Purkinje cell (primary cell): ENCODE results near the gene OTOP3. TPM values are rescaled to one million over a fixed set of nuclear protein-coding genes. Genes with fewer than 3 reads are reported as not detected.

Experiments used
- polyA plus RNA-seq: library from polyadenylated mRNA; unstranded; fragments of >200 nt; fragmentation: Nextera tagmentation; gene quantifications from 2 replicates; pipeline ENCODE4 v1.2.1, GENCODE V29; 2014

The OTOP3 gene
- polyA plus RNA-seq: not detected in 2 replicates

DNA sequence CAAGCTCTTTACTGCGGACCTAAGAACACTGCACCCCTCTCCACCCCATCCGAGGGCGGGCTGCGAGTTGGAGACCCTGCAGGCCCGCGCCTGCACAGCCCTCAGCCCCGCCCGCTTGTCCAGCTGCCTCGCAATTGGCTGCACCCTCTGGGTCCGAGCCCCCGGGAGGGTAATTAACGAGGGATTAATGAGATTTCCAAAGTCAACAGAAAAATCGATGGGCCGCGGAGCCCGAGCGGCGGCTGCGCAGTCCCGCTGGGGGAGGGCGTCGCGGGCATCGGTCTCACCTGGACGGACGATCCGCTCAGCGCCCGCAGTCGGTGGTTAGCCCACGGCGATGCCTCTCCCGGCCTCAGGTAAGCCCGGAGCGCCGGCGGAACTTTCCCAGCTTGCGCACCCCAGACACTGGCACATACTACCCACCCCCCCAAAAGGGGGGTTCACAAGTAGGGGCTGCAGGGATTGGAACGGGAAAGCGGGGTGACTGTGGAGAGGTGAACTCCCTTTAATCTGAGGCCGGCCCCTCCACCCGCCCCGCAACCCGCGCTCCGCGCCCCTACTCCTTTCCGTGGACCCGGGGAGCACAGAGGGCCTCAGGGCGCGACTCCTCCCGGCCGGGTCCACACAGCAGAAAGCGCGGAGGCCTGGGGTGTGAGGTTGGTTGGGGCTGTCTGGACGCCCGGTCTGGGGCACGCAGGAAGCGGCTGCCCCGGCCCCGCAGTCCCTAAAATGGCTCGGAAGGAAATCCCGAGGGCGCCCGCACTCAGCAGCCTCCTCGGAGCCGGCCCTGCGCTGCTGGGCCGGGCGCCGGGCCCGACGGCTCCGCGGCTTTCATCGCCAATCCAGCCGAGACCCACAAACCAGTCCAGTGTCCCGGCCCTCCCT lies at the start of gene OTOP3:
OTOP3 (plus strand) TSS at position 314 of the 885 bp plus-strand sequence; CDS start at position 338, 24 bp downstream.

DNA sequence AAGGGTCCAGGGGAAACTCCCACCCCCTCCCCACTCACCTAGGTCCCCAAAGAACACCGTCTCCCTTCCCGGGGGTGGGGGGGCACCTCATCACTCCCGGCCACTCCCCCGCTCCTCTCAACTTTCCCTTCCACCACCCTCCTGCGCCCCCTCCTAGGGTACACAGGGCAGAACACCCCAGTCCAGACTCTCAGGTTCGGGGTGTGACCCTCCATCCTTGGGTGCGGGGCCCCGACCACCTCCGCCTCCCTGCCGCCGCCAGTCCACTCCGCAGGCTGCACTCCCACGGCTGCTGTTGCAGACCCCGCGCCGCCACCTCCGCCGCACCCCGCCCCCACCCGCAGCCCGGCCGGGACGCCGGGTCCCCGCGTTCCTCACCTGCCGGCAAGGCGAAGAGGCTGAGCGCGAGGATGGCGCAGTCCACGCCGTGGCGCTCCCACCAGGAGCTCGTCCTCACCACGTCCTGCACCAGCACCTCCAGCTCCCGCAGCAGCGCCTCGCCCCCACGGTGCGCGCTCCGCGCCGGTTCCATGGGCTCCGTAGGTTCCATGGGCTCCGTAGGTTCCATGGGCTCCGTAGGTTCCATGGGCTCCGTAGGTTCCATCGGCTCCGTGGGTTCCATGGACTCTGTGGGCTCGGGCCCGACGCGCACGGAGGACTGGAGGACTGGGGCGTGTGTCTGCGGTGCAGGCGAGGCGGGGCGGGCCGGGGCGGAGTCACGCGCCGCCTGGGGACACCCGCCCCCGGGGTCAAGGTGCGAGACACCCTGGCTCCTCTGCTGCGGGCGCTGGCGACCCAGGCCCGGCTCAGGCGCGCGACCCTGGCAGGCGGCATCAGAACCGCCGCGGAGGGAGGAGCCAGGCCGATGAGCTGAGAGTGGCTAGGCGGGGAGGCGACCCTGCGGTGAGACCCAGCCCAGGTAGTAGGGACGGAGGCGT lies 42.5 kb upstream of the OTOP3 start, which contains the start of gene FADS6:
FADS6 (minus strand) TSS at position 660 of the 938 bp plus-strand sequence; CDS start at position 622, 38 bp downstream.

GRCh38 chr17:74922694-74923537 lies 12.8 kb upstream of the OTOP3 start, which contains the start of gene USH1G:
USH1G (minus strand) TSS chr17:74923255; CDS start chr17:74923073, 182 bp downstream.

DNA sequence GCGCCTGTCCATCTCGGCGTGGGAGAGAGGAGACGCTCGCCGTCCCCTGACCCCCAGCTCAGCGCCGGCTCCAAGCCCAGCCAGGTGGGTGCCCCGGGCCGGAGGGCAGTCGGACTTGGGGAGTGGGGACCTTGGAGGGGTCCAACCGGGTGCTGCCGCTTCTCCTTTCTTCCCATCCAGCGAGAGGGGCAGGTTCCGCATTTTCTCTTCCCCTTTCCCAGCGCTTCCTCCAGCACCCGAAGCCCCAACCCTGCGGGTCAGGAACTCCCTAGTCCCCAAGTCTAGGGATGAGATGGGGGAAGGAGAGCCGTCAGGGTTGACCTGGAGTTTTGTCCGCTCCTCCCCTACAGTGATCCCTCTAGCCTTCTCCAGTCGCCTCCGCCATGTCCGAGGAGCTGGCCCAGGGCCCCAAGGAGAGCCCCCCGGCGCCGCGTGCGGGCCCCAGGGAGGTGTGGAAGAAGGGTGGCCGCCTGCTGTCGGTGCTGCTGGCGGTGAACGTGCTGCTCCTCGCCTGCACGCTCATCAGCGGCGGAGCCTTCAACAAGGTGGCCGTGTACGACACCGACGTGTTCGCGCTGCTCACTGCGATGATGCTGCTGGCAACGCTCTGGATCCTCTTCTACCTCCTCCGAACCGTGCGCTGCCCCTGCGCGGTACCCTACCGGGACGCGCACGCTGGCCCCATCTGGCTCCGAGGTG lies 11.3 kb upstream of the OTOP3 start, which contains the start of gene OTOP2:
OTOP2 (plus strand) TSS at position 24 of the 699 bp plus-strand sequence; CDS start at position 384, 360 bp downstream.

GRCh38 chr17:74972107-74972972 lies 36.6 kb downstream of the OTOP3 start, which contains the start of gene HID1:
HID1 (minus strand) TSS chr17:74972759; CDS start chr17:74972656, 103 bp downstream.

GRCh38 chr17:74987418-74987908 lies 51.8 kb downstream of the OTOP3 start, which contains the start of gene CDR2L:
CDR2L (plus strand) TSS chr17:74987632; CDS start chr17:74988044, 412 bp downstream.

Other genes starting within 250 kb of the OTOP3 start
- not detected in 2 replicates for gene CD300LF, start 223.0 kb upstream of the OTOP3 start, polyA plus RNA-seq
- gene RAB37, start 198.6 kb upstream of the OTOP3 start, polyA plus RNA-seq: 0.57 TPM in 1 of 2 replicates, not detected in the other
- gene NHERF1, start 187.3 kb upstream of the OTOP3 start, polyA plus RNA-seq: 4.9 and 9.5 TPM in 2 replicates
- 6.0 and 6.2 TPM in 2 replicates for gene NAT9, start 159.6 kb upstream of the OTOP3 start, polyA plus RNA-seq
- 0.59 and 0.74 TPM in 2 replicates for gene GRIN2C, start 76.0 kb upstream of the OTOP3 start, polyA plus RNA-seq
- 0.25 TPM in 1 of 2 replicates, not detected in the other for gene FDXR, start 62.9 kb upstream of the OTOP3 start, polyA plus RNA-seq
- 5.1 and 6.8 TPM in 2 replicates for gene FADS6, start 42.3 kb upstream of the OTOP3 start, polyA plus RNA-seq
- not detected in 2 replicates for gene USH1G, start 12.6 kb upstream of the OTOP3 start, polyA plus RNA-seq
- gene OTOP2, start 11.6 kb upstream of the OTOP3 start, polyA plus RNA-seq: 0.27 TPM in 1 of 2 replicates, not detected in the other
- 5.6 and 10.2 TPM in 2 replicates for gene HID1, start 36.9 kb downstream of the OTOP3 start, polyA plus RNA-seq
- gene CDR2L, start 51.7 kb downstream of the OTOP3 start, polyA plus RNA-seq: 7.2 and 13.0 TPM in 2 replicates
- 26.4 and 34.8 TPM in 2 replicates for gene MRPL58, start 76.8 kb downstream of the OTOP3 start, polyA plus RNA-seq
- 1,868 and 2,230 TPM in 2 replicates for gene ATP5PD, start 111.1 kb downstream of the OTOP3 start, polyA plus RNA-seq
- 22.1 and 31.1 TPM in 2 replicates for gene KCTD2, start 111.3 kb downstream of the OTOP3 start, polyA plus RNA-seq
- gene SLC16A5, start 152.1 kb downstream of the OTOP3 start, polyA plus RNA-seq: not detected in 2 replicates
- gene ARMC7, start 174.1 kb downstream of the OTOP3 start, polyA plus RNA-seq: 1.4 and 2.4 TPM in 2 replicates
- gene NT5C, start 195.8 kb downstream of the OTOP3 start, polyA plus RNA-seq: 4.3 and 4.7 TPM in 2 replicates
- gene JPT1, start 218.6 kb downstream of the OTOP3 start, polyA plus RNA-seq: 49.1 and 67.8 TPM in 2 replicates
- 301 and 548 TPM in 2 replicates for gene SUMO2, start 247.1 kb downstream of the OTOP3 start, polyA plus RNA-seq